GM20431 (cell line): Measurements from ENCODE around the gene SEMA3G.

Experiments used
- in situ Hi-C: fragments of 300-500 bp; cut with MseI, MboI; formaldehyde crosslinking; loops from one replicate; pipeline ENCODE4 v1.15.0; 2020; ENCODE audit warnings: low sequenced_read_pairs; ENCODE audit not compliant: unreplicated experiment

Gene SEMA3G

DNA sequence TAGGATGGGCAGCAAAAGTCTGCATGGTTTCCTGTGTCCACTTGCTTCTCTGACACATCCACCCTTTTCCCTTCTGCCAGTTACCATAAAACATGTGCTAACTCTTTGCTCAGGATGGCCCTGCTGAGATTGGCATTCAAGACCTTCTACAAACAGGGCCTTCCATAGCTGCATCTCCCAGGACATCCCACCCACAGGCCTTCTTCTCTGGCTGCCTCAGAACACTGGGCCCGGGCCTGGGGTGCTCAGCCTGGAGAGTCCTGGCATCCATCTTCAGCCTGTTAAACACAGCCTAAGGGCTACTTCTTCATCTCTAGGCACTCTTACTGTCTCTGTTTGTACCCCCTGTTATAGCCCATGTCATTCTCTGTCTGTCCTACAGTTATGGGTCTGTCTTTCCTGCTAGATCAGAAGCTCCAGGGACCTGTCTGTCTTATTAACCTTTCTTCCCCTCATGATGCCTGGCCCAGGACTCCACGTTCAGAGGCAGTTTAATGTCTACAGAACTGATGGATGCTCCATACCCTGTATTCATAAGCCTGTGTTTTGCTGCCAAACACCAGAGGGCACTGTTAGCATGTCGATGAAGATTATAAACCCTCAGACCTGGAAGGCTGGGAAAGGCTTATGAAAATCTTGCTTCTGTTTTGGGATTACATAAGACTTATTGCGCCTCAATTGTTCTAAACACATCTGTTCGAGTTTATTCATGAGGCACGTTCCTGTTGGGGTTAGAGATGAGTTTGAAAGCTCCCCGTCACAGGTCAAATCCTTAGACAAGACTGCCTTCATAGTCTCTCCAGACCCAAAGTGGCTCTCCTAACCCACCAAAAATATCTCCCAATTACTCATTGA, 16.5 kb downstream of the SEMA3G start:
- in situ Hi-C loops, result no loop called here

DNA sequence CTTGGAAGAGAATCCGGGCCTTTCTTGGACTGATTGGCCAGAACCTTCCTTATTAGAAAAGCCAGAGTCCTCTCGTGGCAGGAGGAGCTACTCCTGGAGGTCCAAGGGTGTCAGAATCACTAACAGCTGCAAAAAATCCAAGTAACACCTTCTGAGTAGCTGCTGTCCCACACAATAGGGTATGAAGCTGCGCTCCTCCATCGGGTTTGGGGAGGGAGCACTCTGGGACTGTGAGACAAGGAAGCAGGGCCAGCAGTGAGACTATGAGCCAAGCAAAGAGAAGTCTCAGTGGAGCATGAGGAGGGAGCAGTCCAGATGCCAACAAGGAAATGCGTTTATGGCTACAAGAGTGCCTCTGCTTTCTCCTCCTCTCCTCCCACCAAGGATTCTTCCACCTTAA, 21.7 kb downstream of the SEMA3G start:
- in situ Hi-C loops, result no loop called here

DNA sequence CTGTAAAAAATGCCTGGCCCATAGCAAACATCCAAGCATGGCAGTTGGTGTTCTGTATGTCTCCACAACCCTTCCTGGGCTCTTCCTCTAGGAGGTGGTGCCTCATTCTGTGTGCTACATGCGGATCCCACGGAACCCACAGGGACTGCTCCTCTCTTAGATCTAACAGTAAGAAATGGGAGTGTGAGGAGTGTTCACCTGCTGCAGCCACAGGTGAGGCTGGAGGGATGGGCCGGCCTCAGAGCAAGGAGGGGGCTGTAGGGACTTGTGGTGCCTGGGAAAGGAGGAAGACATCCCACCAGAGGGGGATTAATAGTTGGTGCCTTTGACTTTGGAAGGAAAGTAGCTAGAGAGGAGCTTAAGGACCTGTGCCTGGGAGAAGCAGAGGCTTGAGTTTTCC, 22.2 kb downstream of the SEMA3G start:
- in situ Hi-C loops, result no loop called here

DNA sequence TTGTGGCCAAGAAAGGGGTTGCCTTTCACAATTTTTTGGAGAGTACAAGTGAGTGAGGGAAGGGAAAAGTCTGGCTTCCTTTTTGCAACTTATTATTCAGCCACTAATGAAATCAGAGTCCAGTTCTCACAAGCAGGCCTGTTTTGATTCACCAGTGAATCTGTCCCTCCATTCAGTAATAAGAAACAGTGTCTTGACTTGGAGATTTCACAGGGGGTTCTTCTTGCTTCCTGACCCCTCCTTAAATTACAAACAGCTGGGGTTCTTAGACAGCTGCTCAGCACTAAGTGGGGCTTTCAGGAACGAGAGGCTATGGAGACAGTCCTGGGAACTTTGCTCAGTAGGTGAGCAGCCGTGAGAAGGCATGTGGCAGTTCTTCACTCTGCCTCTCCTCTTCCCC, 24.5 kb downstream of the SEMA3G start:
- in situ Hi-C loops, result no loop called here

DNA sequence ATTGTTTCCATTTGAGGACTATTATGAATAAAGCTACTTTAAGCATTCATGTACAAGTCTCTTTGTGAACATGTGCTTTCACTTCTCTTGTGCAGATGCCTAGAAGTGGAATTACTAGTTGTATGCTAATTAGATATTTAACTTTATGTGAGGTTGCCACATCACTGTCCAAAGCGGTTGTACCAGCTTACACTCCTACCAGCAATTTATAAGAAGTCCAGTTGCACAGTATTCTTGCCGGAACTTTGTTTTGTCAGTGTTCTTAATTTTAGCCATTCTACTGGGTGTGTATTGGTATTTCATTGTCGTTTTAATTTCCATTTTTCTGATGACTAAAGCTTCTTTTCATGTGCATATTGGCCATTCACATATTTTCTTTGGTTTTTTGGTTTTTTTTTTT, 29.1 kb downstream of the SEMA3G start:
- in situ Hi-C loops, result no loop called here

DNA sequence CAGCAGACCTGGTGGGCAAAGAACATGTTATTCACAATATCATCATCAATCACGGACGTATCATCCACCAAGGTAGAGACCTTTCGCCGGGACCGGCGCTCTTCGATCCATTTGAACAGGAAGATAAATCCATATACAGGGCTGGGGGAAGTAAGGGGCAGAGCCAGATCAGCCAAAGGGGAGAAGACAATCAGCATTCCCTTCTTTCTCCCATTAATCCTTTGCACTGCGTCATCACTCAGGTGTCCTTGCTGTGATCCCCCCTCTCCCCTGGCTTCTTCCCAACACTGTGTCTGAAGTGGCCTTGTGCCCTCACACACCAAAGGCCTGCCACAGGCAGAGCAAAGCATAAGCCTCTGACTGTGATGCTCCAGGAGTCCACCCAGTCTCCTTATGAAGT, 36.4 kb downstream of the SEMA3G start:
- in situ Hi-C loops, result no loop called here

DNA sequence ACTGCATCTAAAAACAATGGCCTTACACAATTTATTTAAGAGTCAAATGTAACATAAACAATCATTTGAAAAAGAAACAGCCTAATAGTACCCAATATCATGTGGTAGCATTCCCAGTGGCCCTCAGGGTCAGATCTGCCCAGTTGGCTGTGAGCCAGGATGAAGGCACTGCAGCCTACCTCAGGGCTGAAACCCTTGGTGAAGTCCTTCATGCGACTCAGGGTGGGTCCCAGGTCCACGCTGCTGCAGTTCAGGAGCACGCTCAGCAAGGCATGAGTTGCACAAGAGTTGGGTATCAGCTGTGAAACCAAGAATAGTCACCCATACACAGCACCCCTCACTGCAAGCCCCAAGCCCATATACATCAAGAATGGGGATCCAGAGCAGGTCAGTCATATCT, 37.1 kb downstream of the SEMA3G start:
- in situ Hi-C loops, result no loop called here

DNA sequence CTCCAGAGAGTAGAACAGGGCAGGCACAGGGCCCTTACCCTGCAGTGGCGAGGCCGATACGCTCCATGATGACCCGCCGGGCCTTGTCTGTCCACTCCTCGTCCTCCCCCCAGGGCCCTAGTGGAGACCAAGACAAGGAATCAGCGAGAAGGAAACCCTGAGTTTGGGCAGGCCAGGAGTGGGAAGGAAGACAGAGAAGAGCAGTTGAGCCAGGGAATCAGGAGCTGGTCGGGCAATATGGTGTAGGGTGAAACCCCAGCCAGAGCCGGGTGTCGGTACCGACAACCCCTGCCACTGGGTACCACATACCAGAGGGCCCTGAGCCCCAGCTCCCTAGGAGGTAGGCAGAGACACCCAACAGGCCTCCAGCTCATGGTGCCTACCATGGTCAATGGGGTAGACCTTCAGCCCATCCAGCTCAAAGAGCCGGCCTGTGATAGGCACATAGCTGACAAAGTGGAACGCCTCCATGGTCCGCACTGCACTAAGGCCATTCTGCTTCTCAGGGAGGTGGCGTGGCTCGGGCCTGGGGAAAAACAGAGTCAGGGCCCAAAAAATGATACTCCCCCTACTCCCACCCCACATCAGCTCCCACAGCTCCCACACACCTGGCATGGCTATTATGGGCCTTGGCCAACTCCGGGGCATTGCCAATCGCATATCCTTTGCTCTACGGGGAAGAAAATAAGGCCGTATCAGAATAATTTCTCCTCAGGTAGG, 38.0 kb downstream of the SEMA3G start:
- in situ Hi-C loops, result no loop called here

DNA sequence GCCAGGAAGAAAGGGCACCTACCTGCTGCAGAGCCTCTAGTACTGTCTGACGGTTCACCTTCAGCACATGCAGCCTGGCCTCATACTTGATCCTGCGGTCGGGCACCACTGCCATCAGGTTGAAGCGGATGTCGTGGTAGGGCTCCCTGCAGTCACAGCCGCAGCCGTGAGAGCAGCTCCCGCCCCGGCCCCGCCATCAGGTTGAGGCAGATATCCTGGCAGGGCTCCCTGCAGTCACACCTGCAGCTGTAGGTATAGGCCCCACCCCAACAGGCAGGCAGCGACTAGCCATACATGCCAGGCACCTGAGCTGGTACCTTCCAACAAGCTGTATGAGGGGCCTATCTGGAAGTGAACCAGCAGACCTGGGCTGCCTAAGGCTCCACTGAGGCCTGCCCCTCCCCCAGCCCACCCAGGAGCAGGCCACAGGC, 38.7 kb downstream of the SEMA3G start:
- in situ Hi-C loops, result no loop called here

DNA sequence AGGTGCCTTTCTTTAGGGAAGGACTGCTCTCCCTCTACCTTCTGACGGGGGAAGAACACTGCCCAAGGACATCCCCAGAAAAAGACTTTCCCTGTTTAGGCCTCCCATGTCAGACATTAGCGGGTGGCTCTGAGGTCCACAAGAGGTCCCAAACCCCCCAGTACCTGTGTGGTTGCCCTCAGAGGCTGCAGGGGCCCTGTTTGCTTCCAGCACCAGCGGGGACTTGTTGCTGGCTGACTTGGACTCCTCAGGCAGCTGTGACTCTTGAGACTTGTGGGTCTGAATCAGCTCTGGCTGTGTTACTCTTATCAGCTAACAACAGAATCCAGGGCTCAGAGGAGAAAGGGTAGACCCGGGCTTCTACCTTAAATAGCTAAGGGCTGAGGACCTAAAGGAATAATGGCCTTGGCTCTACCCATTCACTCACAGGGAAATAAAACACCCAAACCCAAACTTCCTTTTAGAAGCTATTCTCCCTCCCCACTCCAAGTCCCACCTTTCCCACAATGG, 39.2 kb downstream of the SEMA3G start:
- in situ Hi-C loops, result no loop called here

DNA sequence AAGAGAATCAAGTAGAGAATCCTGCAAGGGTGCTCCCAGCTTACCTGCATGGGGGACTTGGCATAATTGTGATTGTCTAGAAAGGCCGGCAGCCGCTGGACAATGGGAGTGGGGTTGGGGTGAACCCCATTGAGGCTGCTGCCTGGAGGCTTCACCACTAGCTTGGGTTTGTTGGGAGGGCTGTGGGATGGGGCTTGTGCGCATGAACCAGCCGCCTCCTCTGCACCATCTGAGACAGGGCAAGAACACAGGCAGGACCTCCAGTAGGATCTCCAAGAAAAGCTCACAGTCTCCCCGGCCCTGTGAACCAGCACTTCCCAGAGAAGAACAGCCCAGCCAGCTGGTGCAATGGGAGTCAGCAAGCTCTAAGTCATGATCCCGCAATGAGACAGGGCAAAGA, 39.8 kb downstream of the SEMA3G start:
- in situ Hi-C loops, result no loop called here

DNA sequence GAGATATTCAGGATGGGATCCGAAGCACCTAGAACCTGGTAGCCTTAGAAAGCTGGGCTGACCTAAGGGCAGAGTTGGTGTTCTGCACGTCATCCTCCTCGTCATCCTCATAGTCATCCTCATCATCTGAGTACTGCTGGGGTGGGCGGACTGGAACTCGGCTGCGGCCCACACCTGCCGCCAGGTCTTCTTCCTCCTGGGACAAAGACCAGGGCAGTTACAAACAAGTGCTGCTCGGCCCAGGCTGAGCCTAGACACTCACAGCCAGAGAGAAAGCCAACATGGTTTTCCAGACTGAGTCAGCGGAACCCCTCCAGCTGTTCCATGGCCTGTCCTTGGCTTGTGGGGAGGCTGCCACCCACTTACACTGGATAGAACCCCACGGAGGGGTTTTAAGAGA, 40.5 kb downstream of the SEMA3G start:
- in situ Hi-C loops, result no loop called here

DNA sequence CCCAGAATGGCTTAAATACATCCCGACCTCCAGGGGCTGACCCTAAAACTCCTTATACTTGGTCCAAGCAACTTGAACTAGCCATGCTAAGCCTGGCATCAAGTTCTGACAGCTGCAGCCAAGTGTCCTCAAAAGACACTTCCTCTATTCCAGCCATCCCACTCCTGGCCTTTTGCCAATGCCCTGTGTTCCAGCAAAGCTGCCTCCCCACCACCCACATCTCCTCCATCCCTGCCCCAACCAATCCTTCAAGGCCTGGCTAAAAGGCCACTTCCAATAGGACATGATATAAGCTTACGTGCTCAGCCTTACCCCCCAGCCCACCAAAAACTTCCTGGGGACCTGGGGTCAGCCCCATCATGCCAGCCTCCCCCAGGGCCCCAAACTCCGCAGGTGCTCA, 40.9 kb downstream of the SEMA3G start:
- in situ Hi-C loops, result no loop called here

DNA sequence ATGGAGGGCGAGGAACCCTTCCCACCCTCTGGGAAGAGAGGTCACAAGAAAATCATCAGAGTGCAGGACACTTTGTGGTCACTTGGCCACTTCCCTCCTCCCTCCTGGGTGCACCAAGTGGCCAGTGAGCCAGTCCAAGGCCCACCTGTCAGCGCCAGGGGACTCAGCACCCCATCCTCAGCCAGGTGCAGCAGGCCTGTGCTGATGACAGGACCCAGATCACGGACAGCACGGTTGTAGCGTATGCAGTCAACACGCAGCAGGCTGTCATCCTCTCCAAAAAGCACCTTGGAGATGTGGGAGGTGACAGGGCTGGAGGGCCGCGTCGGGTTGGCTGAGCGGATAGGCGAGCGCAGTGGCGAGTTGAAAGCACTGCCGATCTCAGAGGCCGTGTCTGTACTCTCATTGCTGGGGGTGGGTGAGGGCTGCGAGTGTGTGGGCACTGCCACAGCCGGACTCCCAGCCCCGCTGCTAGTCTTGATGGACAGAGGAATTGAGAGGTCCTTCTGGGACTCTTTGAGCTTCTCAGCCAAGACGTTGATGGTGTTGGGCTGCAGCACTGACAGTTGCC, 41.5 kb downstream of the SEMA3G start:
- in situ Hi-C loops, result no loop called here

DNA sequence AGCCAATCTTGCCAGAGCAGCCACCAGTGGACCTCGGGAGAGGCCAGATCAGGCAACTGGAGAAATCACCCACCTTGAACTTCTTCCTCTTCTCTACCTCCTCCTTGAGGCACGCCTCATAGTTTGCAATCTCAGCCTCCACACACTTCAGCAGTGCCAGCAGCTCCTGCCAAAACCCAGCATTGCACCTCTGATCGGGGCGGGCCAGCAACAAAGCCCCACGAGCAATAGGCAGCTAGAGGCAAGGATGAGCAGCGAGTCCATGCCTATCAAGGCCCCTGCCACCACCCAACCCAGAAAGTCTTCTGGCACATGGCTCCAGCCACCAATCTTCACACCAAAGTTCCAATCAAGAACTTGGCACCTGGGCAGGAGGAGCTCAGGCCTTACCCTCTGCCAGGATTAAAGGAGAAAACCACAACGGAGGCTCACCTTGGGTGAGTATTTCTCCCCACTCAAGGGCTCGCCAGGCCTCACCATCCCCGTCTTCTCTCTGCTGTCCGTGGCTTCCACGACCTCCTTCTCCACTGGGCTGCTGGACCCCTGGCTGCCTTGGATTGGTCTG, 42.1 kb downstream of the SEMA3G start:
- in situ Hi-C loops, result no loop called here

DNA sequence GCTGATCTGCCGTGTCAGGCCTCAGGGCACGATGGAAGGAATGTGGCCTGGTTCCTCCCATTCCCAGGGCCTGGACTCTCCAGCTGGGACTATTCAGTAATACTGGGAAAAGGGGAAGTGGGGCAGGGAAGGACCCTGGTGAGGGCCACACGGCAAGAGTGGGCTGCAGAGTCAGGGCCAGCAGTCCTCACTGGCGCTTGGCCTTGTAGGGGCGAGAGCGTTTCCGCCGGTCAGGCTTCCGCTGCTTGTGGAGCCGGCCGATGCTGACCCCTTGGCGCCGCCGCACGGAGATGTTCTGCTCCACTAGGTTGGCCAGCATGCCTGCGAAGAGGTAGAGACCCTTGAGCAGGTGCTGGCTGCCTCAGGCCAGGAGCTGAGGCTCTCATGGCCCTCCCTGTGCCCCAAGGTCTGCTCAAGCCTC, 42.8 kb downstream of the SEMA3G start:
- in situ Hi-C loops, result no loop called here

DNA sequence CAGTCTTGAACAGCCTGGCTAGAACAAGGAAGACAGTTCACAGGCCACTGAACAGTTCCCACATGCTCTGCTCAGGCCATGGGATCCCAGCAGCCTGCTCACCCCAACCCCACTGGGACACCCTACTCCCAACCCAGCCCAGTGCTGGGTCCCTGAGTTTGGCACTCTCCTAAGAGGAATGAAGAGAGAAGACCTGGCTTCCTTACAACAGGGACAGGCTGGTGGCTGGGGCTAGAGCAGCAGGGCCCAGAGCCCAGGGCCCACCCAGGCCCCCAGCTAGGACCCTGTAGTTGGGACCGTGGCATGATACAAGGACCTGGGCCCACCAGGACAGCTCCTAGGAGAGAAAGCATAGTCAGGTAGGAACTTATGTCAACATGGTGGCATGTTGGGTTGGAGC, 43.4 kb downstream of the SEMA3G start:
- in situ Hi-C loops, result no loop called here

DNA sequence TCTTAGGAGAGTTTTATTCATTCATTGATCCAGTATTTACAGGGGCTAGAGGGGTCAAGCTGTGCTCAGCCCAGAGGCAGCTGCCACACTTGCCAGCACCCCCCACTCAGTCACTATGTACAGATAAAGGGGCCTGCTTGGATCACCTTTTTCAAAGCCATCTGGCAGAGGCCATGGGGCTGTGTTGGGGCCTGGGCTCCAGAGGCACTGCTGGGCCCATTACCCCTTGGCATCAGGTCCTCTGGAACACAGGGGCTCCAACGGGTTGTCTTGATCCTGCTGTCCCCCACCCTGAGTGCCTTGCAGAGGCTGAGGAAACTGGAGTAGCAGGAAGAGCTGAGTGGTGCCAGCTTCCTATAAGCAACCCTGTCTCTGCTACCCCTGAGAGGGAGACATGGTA, 43.9 kb downstream of the SEMA3G start:
- in situ Hi-C loops, result no loop called here

DNA sequence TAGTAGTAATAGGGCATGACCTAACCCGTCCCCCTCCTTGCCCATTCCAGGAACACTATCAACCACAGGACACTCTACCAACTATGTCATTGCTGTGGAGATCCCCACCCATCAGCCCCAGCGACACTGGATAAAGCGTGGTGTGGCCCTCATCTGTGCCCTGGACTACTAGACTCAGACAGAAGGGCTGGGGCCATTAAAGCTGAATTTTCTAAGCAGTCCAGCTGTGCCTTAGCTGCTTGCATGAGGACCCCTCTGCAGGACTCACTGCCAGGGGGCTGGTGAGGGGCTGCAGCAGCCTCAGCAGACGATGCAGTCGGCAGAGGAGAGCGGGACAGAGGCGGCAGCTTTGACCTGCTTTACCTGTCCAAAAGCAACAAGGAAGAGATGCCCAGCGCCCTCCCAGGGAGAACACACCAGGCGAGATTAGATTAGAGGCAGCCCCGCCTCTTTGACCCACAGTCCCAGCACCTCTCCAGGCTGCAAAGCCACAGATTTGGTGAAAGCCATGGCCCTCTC, 44.6 kb downstream of the SEMA3G start:
- in situ Hi-C loops, result no loop called here

DNA sequence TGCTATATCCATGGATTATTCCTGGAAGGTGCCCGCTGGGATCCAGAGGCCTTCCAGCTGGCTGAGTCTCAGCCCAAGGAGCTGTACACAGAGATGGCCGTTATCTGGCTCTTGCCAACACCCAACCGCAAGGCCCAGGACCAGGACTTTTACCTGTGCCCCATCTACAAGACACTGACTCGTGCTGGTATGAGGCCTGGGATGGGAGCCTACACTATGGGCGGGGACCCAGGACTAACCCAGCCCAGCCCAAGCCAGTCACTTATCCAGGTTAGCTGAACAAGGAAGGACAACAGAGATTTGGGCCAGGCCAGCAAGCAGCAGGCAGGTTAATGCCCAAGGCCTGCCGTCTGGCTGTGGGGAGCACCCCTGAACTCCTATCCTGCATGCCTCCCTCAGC, 45.3 kb downstream of the SEMA3G start:
- in situ Hi-C loops, result no loop called here

DNA sequence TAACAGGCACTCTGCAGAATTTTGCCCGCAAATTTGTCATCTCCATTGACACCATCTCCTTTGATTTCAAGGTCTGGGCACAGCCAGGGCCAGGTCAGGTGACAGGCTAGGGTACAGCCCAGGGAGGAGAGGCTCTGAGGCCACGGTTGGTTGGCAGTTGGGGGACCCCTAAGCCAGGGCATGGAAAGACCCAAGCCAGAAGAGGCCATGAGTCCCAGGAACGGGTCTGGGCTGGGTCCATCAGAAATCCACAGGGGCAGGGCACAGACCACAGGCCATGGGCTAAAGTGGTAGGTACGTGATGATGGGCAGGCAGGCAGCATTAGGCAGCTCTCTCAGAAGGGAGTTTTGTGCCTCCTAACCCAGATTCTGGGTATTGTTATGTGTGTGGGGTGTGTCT, 45.8 kb downstream of the SEMA3G start:
- in situ Hi-C loops, result no loop called here
